ENCODE data around the gene RACGAP1. TPM values are rescaled to one million over a fixed set of nuclear protein-coding genes. Genes with fewer than 3 reads are reported as not detected.

The RACGAP1 gene
- total RNA-seq, 4 donors from 2014 or later: 10.5 to 23.7 (median 13.1) TPM

GRCh38 chr12:49984476-49985359, 40.6 kb downstream of the RACGAP1 start:
- 80 to 92% methylated on average over 1 to 6 of the region's 9 CpGs for WGBS, 2 donors (ENCODE audit: low coverage in 1 of 2)
- no peaks in the 10 kb centered on the region for H3K27me3 ChIP-seq
- ATAC-seq: no peak
- TF ChIP-seq POLR2A (IDR thresholded peaks at IDR 0.05): no peak
- no peak for TF ChIP-seq EP300 (IDR thresholded peaks at IDR 0.05)
- no peak for TF ChIP-seq POLR2AphosphoS5 (IDR thresholded peaks at IDR 0.05)
- no peak for TF ChIP-seq CTCF (IDR thresholded peaks at IDR 0.05)
- no peaks in the 10 kb centered on the region for H3K9me3 ChIP-seq
- no peak overlapping the region for H3K4me3 ChIP-seq
- H3K27ac ChIP-seq: no peak overlapping the region
- peaks cover 0 to 29% (median 7%) of the 10 kb centered on the region in 3 donors for H3K4me1 ChIP-seq
- no peaks in the 10 kb centered on the region for H3K36me3 ChIP-seq

GRCh38 chr12:49983892-49984291, 41.4 kb downstream of the RACGAP1 start:
- Histone ChIP-seq H3K4me1 (peaks cover 0 to 29% (median 7%) of the 10 kb centered on the region in 3 donors), H3K27ac (peak overlapping the region in 1 of 4 donors; percentile 29), H3K36me3 (no peaks in the 10 kb centered on the region), H3K27me3 (no peaks in the 10 kb centered on the region), H3K9me3 (no peaks in the 10 kb centered on the region), H3K4me3 (no peak overlapping the region)
- WGBS, 2 donors (ENCODE audit: low coverage in 1 of 2): 0 to 3% methylated on average over 1 to 5 of the region's 8 CpGs
- peak; percentile 63 for ATAC-seq
- TF ChIP-seq CTCF (IDR thresholded peaks at IDR 0.05) (no peak), POLR2AphosphoS5 (IDR thresholded peaks at IDR 0.05) (no peak), EP300 (IDR thresholded peaks at IDR 0.05) (no peak), POLR2A (IDR thresholded peaks at IDR 0.05) (no peak)

GRCh38 chr12:49982246-49983087, 42.8 kb downstream of the RACGAP1 start:
- 64 to 90% methylated on average over 4 to 5 of the region's 7 CpGs for WGBS, 2 donors (ENCODE audit: low coverage in 1 of 2)
- Histone ChIP-seq H3K27ac (no peak overlapping the region), H3K36me3 (no peaks in the 10 kb centered on the region), H3K27me3 (no peaks in the 10 kb centered on the region), H3K4me3 (no peak overlapping the region), H3K9me3 (no peaks in the 10 kb centered on the region), H3K4me1 (peaks cover 0 to 18% (median 7%) of the 10 kb centered on the region in 3 donors)
- ATAC-seq: no peak
- TF ChIP-seq POLR2A (IDR thresholded peaks at IDR 0.05) (no peak), POLR2AphosphoS5 (IDR thresholded peaks at IDR 0.05) (no peak), CTCF (IDR thresholded peaks at IDR 0.05) (no peak), EP300 (IDR thresholded peaks at IDR 0.05) (no peak)

GRCh38 chr12:49980501-49981349, 44.6 kb downstream of the RACGAP1 start:
- Histone ChIP-seq H3K9me3 (no peaks in the 10 kb centered on the region), H3K27ac (no peak overlapping the region), H3K4me3 (no peak overlapping the region), H3K27me3 (no peaks in the 10 kb centered on the region), H3K36me3 (no peaks in the 10 kb centered on the region), H3K4me1 (peaks cover 0 to 18% (median 7%) of the 10 kb centered on the region in 3 donors)
- TF ChIP-seq CTCF (IDR thresholded peaks at IDR 0.05): no peak
- no peak for TF ChIP-seq POLR2A (IDR thresholded peaks at IDR 0.05)
- 86 to 88% methylated on average over 7 to 10 of the region's 10 CpGs for WGBS, 2 donors (ENCODE audit: low coverage in 1 of 2)
- no peak for ATAC-seq

All from gastroesophageal sphincter (tissue), 4 donors.